Hepatocyte (in vitro differentiated cells): Measurements from ENCODE around the gene NELL2.

Experiments used
- EZH2 ChIP-seq: fragments of 200-600 bp; sonication (generic); IDR thresholded peaks from 2 replicates; pipeline ENCODE4 v1.6.1; 2016; ENCODE audit warnings: antibody characterized with exemption, mild to moderate bottlenecking, borderline replicate concordance
- EZH2phosphoT487 ChIP-seq: fragments of 200-600 bp; sonication (generic); IDR thresholded peaks from one replicate; pipeline ENCODE4 v1.6.1; 2018; ENCODE audit warnings: antibody characterized with exemption, mild to moderate bottlenecking, low read depth, moderate library complexity; ENCODE audit not compliant: unreplicated experiment, severe bottlenecking
- TF ChIP-seq, protein P1 (sequence below): fragments of 200-600 bp; sonication (generic); IDR thresholded peaks from 2 replicates; pipeline ENCODE4 v1.5.1; 2016; ENCODE audit warnings: antibody characterized with exemption, mild to moderate bottlenecking; ENCODE audit not compliant: poor library complexity

DNA sequence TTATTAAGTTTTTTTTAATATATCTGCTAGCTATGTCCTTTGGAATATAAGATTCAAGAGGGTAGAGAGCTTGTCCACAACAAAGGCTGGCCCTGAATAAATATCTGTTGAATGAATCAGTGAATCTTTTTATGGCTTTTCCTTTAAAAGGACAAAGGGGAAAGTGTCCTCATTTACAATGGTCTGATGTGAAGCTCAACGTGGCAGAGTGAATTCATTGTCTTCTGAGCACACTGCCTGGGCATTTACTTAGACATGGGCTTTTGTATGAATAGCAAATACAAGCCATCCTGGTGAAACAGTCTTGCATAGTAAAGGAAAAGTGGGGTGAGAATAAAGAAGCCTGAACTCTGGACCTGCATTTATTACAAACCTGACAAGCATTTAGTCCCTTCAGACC, 201.2 kb downstream of the NELL2 start:
- TF ChIP-seq, protein P1, sequence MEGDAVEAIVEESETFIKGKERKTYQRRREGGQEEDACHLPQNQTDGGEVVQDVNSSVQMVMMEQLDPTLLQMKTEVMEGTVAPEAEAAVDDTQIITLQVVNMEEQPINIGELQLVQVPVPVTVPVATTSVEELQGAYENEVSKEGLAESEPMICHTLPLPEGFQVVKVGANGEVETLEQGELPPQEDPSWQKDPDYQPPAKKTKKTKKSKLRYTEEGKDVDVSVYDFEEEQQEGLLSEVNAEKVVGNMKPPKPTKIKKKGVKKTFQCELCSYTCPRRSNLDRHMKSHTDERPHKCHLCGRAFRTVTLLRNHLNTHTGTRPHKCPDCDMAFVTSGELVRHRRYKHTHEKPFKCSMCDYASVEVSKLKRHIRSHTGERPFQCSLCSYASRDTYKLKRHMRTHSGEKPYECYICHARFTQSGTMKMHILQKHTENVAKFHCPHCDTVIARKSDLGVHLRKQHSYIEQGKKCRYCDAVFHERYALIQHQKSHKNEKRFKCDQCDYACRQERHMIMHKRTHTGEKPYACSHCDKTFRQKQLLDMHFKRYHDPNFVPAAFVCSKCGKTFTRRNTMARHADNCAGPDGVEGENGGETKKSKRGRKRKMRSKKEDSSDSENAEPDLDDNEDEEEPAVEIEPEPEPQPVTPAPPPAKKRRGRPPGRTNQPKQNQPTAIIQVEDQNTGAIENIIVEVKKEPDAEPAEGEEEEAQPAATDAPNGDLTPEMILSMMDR = no peak
- TF ChIP-seq EZH2phosphoT487 = no peak
- TF ChIP-seq EZH2 = no peak
